GM12892 (cell line): Measurements from ENCODE around the gene FEZ2.

Experiments
- POLR2A ChIP-seq: IDR thresholded peaks from 2 replicates; pipeline ENCODE4 v1.6.1; 2011; ENCODE audit warnings: low read depth, low read length, control low read depth
- POLR2AphosphoS5 ChIP-seq: IDR thresholded peaks from 2 replicates; pipeline ENCODE4 v1.6.1; 2011; ENCODE audit warnings: low read depth, low read length, control low read depth
- TAF1 ChIP-seq: IDR thresholded peaks from 2 replicates; pipeline ENCODE4 v1.6.1; 2011; ENCODE audit warnings: low read depth, mild to moderate bottlenecking, control low read depth, low read length, borderline replicate concordance

- TF ChIP-seq POLR2A (no peak), TAF1 (no peak), POLR2AphosphoS5 (no peak)
Measured at GRCh38 chr2:36556842-36557241, 41.1 kb downstream of the FEZ2 start.
